Esophagus muscularis mucosa (tissue), 4 donors: ENCODE measurements around the gene BBX. TPM values are rescaled to one million over a fixed set of nuclear protein-coding genes. Genes with fewer than 3 reads are reported as not detected.
A peak's percentile ranks its signal among the peaks of the same experiment; 100 is the strongest.

Experiments
- DNase-seq: peaks from one replicate; pipeline ENCODE4 v3.0.0-alpha.2; 2017; ENCODE audit errors: extremely low spot score
- H3K27ac ChIP-seq, 4 donors: fragments of 200-600 bp; sonication (generic); replicated peaks in 1 of 4; 1 replicate in 3 of 4; 2 replicates in 1 of 4; pipeline ENCODE4 v1.5.1; 2016 to 2019; ENCODE audit warnings: mild to moderate bottlenecking in 1 of 4
- H3K27me3 ChIP-seq, 4 donors: fragments of 200-600 bp; sonication (generic); one replicate each; pipeline versions ENCODE4 v1.5.1 to v1.6.0; 2016 to 2019
- H3K36me3 ChIP-seq, 4 donors: fragments of 200-600 bp; sonication (generic); one replicate each; pipeline ENCODE4 v1.5.1; 2016 to 2019
- H3K4me1 ChIP-seq, 4 donors: fragments of 200-600 bp; sonication (generic); one replicate each; pipeline ENCODE4 v1.5.1; 2016 to 2019
- H3K4me3 ChIP-seq, 4 donors: fragments of 200-600 bp; sonication (generic); 1 replicate in 2 of 4; 2 replicates in 2 of 4; pipeline ENCODE4 v1.5.1; 2016 to 2019; ENCODE audit warnings: mild to moderate bottlenecking in 4 of 4, moderate library complexity in 1 of 4
- H3K9me3 ChIP-seq, 4 donors: fragments of 200-600 bp; sonication (generic); 1 replicate in 3 of 4; 2 replicates in 1 of 4; pipeline ENCODE4 v1.5.1; 2016 to 2019
- EP300 ChIP-seq: sonication (generic); formaldehyde crosslinking; IDR thresholded peaks from one replicate; pipeline ENCODE4 v1.6.1; 2017; ENCODE audit warnings: antibody characterized with exemption
- POLR2A ChIP-seq: fragments of 450-650 bp; IDR thresholded peaks from one replicate; pipeline ENCODE4 v1.6.1; 2017; ENCODE audit warnings: antibody characterized with exemption, moderate library complexity, mild to moderate bottlenecking, low read depth
- POLR2AphosphoS5 ChIP-seq, 2 donors: sonication (generic); formaldehyde crosslinking; IDR thresholded peaks; one replicate each; pipeline ENCODE4 v1.6.1; 2017; ENCODE audit warnings: antibody characterized with exemption in 2 of 2
- WGBS: methylation state at CpG from one replicate; pipeline ENCODE4 v1.1.5; 2018; 5-methylcytosine and 5-hydroxymethylcytosine counted together
- intact Hi-C: fragments of 100-400 bp; cut with DNase I; formaldehyde crosslinking; loops from one replicate; pipeline ENCODE4 v1.15.1; 2023
- total RNA-seq, 4 donors: library from RNA; depleted of rRNA; stranded (reverse); fragments of >200 nt; gene quantifications; one replicate each; pipeline versions ENCODE4 v1.1.0 to v1.2.1, GENCODE V29; 2016
- TF ChIP-seq, protein P1 (sequence below), 3 experiments: fragments of 200-600 bp in 2 of 3; fragments of 450-650 bp in 1 of 3; sonication (generic) in 2 of 3; IDR thresholded peaks; one replicate each; pipeline ENCODE4 v1.5.1; 2017 to 2019; ENCODE audit warnings: antibody characterized with exemption in 3 of 3, mild to moderate bottlenecking in 2 of 3, moderate library complexity in 1 of 3

BBX gene
- total RNA-seq, 4 donors from 2014 or later, result 49.2 to 78.9 (median 77.9) TPM

DNA sequence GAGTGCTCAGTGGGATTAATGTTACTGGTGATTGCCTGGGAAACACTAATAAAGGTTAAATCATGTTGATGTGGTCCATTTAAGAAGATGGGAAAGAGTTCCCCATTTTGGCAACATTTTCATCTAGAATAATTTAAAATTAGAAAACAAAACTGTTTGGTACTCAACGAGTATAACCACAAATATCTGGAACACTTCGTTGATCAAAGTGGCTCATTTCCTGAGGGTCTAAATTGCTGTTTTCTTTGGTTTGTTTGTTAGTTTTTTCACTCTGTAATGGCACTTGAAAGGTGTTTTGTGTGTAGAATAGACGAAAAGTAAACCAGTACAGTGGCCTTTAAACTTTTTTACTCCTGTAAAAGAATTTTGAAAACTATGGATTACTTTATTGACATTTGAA lies 73.9 kb downstream of the BBX start:
- intact Hi-C loops, result no loop called here
- WGBS, result 75% methylated on average over 3 of the region's 3 CpGs
- TF ChIP-seq EP300 (no peak), POLR2AphosphoS5 (IDR thresholded peaks at IDR 0.05) (no peak), POLR2A (no peak)
- TF ChIP-seq, protein P1, sequence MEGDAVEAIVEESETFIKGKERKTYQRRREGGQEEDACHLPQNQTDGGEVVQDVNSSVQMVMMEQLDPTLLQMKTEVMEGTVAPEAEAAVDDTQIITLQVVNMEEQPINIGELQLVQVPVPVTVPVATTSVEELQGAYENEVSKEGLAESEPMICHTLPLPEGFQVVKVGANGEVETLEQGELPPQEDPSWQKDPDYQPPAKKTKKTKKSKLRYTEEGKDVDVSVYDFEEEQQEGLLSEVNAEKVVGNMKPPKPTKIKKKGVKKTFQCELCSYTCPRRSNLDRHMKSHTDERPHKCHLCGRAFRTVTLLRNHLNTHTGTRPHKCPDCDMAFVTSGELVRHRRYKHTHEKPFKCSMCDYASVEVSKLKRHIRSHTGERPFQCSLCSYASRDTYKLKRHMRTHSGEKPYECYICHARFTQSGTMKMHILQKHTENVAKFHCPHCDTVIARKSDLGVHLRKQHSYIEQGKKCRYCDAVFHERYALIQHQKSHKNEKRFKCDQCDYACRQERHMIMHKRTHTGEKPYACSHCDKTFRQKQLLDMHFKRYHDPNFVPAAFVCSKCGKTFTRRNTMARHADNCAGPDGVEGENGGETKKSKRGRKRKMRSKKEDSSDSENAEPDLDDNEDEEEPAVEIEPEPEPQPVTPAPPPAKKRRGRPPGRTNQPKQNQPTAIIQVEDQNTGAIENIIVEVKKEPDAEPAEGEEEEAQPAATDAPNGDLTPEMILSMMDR (IDR thresholded peaks at IDR 0.05), result no peak
- Histone ChIP-seq H3K4me1 (peaks cover 11 to 41% (median 33%) of the 10 kb centered on the region in 4 donors), H3K9me3 (no peaks in the 10 kb centered on the region), H3K4me3 (no peak overlapping the region), H3K36me3 (no peaks in the 10 kb centered on the region), H3K27me3 (no peaks in the 10 kb centered on the region), H3K27ac (no peak overlapping the region)
- no peak for DNase-seq

DNA sequence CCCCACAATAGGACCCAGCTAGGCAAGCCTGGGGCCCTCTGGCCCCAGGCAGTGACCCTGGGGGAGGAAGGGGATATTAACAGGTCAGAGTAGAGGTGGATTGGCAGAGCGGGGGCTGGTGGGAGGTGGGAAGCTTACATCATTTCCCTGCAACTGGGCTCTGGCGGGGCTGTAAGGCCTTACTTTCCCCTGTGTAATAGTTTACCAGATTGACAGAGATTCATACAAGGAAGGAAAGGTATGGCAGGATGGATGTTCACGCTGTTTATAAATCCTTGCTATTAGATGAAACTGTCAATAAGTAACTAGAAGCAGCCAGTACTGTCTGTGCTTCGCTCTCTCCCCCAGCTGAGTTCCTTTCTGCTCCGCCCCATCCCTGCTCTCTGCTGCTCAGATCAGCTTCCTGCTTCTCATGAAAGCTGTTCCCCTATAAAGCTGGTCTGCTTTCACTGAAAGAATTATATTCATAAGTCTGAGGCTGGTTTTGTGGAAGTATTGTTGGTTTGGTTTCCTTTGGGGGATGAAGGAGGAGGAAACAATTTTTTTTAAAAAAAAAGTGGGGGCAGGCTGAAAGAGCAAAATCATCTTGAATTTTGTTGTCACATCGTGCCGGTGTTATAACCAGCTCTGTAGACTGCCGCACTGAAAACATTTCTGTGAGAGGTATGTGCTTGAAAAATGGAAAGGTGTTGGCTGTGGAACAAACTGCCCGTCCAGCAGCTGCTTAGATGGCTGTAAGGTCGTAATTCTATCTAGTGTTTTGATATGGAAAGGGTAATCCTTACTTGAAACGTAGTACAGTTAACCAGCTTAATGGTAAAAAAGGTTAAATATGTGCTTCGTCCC lies 76.4 kb downstream of the BBX start:
- TF ChIP-seq POLR2AphosphoS5 (IDR thresholded peaks at IDR 0.05) (peak in 1 of 2 donors; percentile 26), POLR2A (no peak)
- peak overlapping the region; percentile 81 to 84 (median 82) for H3K27ac ChIP-seq
- peak overlapping the region; percentile 42 to 55 (median 50) for H3K4me3 ChIP-seq
- intact Hi-C loops, result no loop called here
- no peak for DNase-seq
- WGBS, result 3% methylated on average over 12 of the region's 12 CpGs
- no peaks in the 10 kb centered on the region for H3K9me3 ChIP-seq
- H3K4me1 ChIP-seq, result peaks cover 19 to 48% (median 42%) of the 10 kb centered on the region in 4 donors
- no peaks in the 10 kb centered on the region for H3K27me3 ChIP-seq
- H3K36me3 ChIP-seq, result no peaks in the 10 kb centered on the region

DNA sequence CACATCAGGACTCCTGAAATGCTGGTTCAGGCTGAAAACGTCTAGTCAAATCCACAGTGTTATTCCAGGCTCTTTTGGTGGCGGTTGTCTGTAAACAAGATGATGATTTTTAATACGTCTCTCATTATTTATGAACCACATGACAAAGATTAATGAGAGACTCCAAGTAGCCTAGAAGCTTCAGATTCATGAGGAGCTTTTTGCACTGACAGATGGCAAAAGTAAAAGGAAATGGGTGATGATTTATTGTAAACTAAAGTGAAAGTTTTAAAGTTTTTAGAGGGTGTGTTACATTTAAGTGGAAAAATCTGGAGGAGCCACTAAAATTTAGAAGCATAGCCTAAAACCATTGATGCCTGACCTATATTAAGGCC lies 77.0 kb downstream of the BBX start:
- WGBS, result 5% methylated on average over 3 of the region's 3 CpGs
- Histone ChIP-seq H3K4me3 (peak overlapping the region; percentile 42 to 55 (median 50)), H3K27ac (peak overlapping the region; percentile 81 to 84 (median 82)), H3K27me3 (no peaks in the 10 kb centered on the region), H3K36me3 (no peaks in the 10 kb centered on the region), H3K4me1 (peaks cover 25 to 51% (median 48%) of the 10 kb centered on the region in 4 donors), H3K9me3 (no peaks in the 10 kb centered on the region)
- intact Hi-C loops, result no loop called here
- TF ChIP-seq, protein P1 (IDR thresholded peaks at IDR 0.05), result no peak
- no peak for TF ChIP-seq POLR2AphosphoS5 (IDR thresholded peaks at IDR 0.05)
- TF ChIP-seq EP300, result no peak
- TF ChIP-seq POLR2A, result no peak
- no peak for DNase-seq

DNA sequence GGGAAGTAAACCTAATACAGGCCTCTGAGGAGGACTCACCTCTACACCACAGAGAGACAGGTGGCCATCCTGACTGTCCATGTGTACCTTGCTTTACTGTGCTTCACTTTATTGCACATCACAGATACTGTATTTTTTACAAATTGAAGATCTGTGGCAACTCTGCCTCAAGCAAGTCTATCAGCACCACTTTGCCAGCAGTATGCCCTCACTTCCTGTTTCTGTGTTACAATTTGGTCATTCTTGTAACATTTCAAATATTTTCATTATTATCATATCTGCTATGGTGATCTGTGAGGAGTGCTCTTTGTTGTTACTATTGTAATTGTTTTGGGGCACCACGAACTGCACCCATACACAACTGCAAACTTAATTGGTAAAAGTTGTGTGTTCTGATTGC lies 78.0 kb downstream of the BBX start:
- H3K36me3 ChIP-seq, result no peaks in the 10 kb centered on the region
- no peaks in the 10 kb centered on the region for H3K9me3 ChIP-seq
- peaks cover 29 to 58% (median 56%) of the 10 kb centered on the region in 4 donors for H3K4me1 ChIP-seq
- WGBS, result 96% methylated on average over 1 of the region's 1 CpG
- H3K27ac ChIP-seq, result no peak overlapping the region
- TF ChIP-seq, protein P1 (IDR thresholded peaks at IDR 0.05), result no peak
- TF ChIP-seq EP300 (no peak), POLR2AphosphoS5 (IDR thresholded peaks at IDR 0.05) (no peak), POLR2A (no peak)
- H3K27me3 ChIP-seq, result no peaks in the 10 kb centered on the region
- no peak overlapping the region for H3K4me3 ChIP-seq
- DNase-seq, result no peak
- intact Hi-C loops, result no loop called here

GRCh38 chr3:107604057-107604822 lies 81.5 kb downstream of the BBX start:
- WGBS, result 59% methylated on average over 7 of the region's 7 CpGs
- peak overlapping the region; percentile 10 to 67 (median 50) for H3K27ac ChIP-seq
- H3K27me3 ChIP-seq, result no peaks in the 10 kb centered on the region
- peaks cover 21 to 41% (median 36%) of the 10 kb centered on the region in 4 donors for H3K4me1 ChIP-seq
- H3K4me3 ChIP-seq, result no peak overlapping the region
- no peak for DNase-seq
- TF ChIP-seq POLR2AphosphoS5 (IDR thresholded peaks at IDR 0.05), result no peak
- no peak for TF ChIP-seq POLR2A
- TF ChIP-seq, protein P1 (IDR thresholded peaks at IDR 0.05), result no peak
- no peak for TF ChIP-seq EP300
- intact Hi-C loops, result no loop called here
- H3K9me3 ChIP-seq, result peaks cover 0 to 4% (median 0%) of the 10 kb centered on the region in 4 donors
- no peaks in the 10 kb centered on the region for H3K36me3 ChIP-seq
